ENCODE data around the gene STXBP4. TPM values are rescaled to one million over a fixed set of nuclear protein-coding genes. Genes with fewer than 3 reads are reported as not detected.

STXBP4 gene
- total RNA-seq, 2 experiments from 2014 or later = 7.6 to 7.9 TPM

DNA sequence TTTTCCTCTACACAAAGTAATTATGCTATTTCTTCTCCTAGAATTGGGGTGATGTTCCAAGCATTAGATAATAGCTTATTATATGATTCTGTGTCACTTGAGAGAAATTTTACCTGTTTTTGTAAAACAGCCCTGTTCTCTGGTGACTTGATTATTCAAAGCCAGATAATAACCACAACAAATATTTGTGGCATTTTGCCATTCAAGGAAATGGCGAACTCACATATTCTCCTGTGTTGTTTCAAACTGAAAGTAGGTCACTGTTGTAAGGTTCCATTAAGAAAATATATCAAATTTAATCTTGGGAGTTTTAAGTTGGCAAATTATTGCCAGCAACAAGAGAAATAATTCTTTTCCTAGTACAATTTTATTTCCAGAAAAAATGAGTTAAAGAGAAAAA lies 124.8 kb downstream of the STXBP4 start:
- H3K36me3 Mint-ChIP-seq (ENCODE audit: low read depth) = no peaks in the 10 kb centered on the region
- ChIA-PET CTCF (interaction anchor here (0.9 to 1.0 kb wide), 2 partner anchors 39 to 264 kb away, joined by 3 read pairs; no protein-coding TSS in a partner anchor), POLR2A (no interaction called here)
- no peak overlapping the region for H3K4me3 Mint-ChIP-seq
- no peaks in the 10 kb centered on the region for H3K27me3 Mint-ChIP-seq (ENCODE audit: low read depth)
- H3K27ac Mint-ChIP-seq = no peak overlapping the region
- DNase-seq = no peak
- no peaks in the 10 kb centered on the region for H3K9me3 Mint-ChIP-seq (ENCODE audit: insufficient read depth)
- peaks cover 22% of the 10 kb centered on the region for H3K4me1 Mint-ChIP-seq (ENCODE audit: low read depth)
- ATAC-seq = no peak

DNA sequence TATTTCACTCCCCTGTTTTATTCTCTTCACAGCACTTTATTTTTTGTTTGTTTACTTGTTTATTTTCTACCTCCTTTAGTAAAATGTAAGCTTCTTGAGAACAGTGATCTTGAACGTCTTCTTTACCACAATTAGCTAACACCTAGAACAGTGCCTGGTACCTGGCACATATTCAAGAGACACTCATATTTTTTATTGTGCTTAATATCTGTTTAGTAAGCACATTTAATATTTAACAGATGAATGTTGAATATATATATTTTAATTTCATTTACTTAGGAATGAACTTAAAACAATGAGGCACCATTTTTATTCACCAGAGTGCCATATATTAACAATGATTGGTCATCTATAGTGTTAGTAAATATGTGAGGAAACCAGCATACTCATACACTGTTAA lies 130.2 kb downstream of the STXBP4 start:
- no peak for ATAC-seq
- H3K4me1 Mint-ChIP-seq (ENCODE audit: low read depth) = no peaks in the 10 kb centered on the region
- no peaks in the 10 kb centered on the region for H3K9me3 Mint-ChIP-seq (ENCODE audit: insufficient read depth)
- no peaks in the 10 kb centered on the region for H3K27me3 Mint-ChIP-seq (ENCODE audit: low read depth)
- ChIA-PET CTCF (no interaction called here), POLR2A (no interaction called here)
- no peaks in the 10 kb centered on the region for H3K36me3 Mint-ChIP-seq (ENCODE audit: low read depth)
- no peak overlapping the region for H3K4me3 Mint-ChIP-seq
- no peak overlapping the region for H3K27ac Mint-ChIP-seq
- no peak for DNase-seq

DNA sequence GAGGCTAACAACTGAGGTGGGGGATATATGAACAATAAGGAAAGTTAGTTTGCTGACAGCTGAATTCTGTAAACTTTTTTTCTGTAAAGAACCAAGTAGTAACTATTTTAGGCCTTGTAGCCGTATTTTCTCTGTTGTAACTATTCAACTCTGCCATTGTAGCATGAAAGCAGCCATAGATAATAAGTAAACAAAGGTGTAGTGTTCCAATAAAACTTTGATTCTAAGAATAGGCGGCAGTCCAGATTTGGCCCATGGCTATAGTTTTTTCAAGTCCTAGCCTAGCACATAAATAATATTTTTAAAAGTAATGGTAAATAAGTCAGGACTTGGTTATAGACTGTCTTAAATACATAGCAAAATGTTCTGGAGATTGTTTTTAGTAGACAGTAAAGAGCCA lies 142.0 kb downstream of the STXBP4 start:
- no peak for DNase-seq
- Mint-ChIP-seq H3K4me3 (no peak overlapping the region), H3K27ac (no peak overlapping the region), H3K27me3 (ENCODE audit: low read depth) (no peaks in the 10 kb centered on the region), H3K4me1 (ENCODE audit: low read depth) (no peaks in the 10 kb centered on the region), H3K9me3 (ENCODE audit: insufficient read depth) (peaks cover 3% of the 10 kb centered on the region), H3K36me3 (ENCODE audit: low read depth) (no peaks in the 10 kb centered on the region)
- ChIA-PET POLR2A (no interaction called here), CTCF (no interaction called here)
- no peak for ATAC-seq

DNA sequence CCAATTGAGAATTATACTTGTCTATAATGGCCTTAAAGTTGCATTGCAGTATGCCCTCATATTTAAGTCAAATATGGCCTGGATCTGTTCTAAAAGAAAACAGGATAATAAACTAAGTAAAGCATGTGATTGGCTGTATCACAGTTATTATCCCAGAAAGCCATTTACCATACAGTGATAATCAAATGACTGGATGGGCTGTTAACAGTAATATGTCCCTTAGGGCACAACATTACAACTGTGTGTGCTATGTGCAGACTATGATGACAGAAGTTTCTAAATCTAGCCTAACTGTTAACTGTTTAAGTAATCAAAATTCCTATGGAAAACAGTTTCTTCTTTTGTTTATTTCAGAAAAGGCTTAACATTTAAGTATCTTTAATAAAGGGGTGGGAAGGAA lies 145.7 kb downstream of the STXBP4 start:
- ATAC-seq = no peak
- POLR2A ChIA-PET = no interaction called here
- H3K9me3 Mint-ChIP-seq (ENCODE audit: insufficient read depth) = no peaks in the 10 kb centered on the region
- no peaks in the 10 kb centered on the region for H3K4me1 Mint-ChIP-seq (ENCODE audit: low read depth)
- no peak for DNase-seq
- no peak overlapping the region for H3K27ac Mint-ChIP-seq
- H3K27me3 Mint-ChIP-seq (ENCODE audit: low read depth) = no peaks in the 10 kb centered on the region
- CTCF ChIA-PET = no interaction called here
- H3K36me3 Mint-ChIP-seq (ENCODE audit: low read depth) = no peaks in the 10 kb centered on the region
- no peak overlapping the region for H3K4me3 Mint-ChIP-seq

DNA sequence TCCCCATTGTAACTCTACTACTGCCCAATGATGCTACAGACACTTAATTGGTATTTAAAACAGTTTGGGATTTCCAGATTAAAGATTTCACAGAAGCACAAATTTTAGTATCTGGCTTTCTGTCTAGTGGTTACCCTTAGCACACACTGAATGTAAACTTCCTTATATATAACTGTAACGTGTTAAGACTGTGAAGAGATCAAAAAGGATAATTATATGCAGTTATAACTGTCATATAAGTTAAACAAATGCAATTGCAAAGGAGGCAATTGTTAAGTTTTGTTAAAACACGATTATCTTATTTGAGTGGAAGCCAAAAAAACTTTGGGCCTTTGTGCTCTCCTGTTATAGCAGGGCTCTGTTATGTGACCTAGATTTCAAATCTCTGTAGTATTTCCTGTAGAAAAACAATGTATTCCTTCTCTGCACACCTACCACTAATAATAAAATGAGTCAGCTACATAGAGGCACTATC lies 147.9 kb downstream of the STXBP4 start:
- ATAC-seq (no peak), DNase-seq (no peak)
- H3K27me3 Mint-ChIP-seq (ENCODE audit: low read depth) = no peaks in the 10 kb centered on the region
- H3K27ac Mint-ChIP-seq = no peak overlapping the region
- H3K9me3 Mint-ChIP-seq (ENCODE audit: insufficient read depth) = no peaks in the 10 kb centered on the region
- POLR2A ChIA-PET = no interaction called here
- H3K4me1 Mint-ChIP-seq (ENCODE audit: low read depth) = no peaks in the 10 kb centered on the region
- H3K36me3 Mint-ChIP-seq (ENCODE audit: low read depth) = no peaks in the 10 kb centered on the region
- H3K4me3 Mint-ChIP-seq = no peak overlapping the region
- CTCF ChIA-PET = no interaction called here

DNA sequence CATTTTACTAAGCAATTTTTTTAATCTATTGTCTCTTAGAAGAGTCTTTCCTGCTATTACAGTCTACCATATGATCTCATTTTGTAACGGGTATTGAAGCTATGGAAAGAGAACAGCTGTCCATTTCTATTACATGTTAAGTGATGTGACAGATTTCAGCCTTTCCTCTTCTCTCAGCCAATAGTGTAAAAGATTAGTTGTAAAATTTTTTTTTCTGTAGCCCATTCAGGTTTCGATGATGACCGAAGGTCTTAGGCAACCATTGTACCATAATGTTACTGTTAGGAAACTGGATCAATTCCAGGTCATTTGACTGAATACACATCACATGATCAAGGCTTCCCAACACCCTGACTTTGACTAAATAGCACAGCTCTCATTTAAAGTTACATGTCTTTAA lies 148.6 kb downstream of the STXBP4 start:
- ChIA-PET POLR2A (no interaction called here), CTCF (no interaction called here)
- Mint-ChIP-seq H3K4me1 (ENCODE audit: low read depth) (no peaks in the 10 kb centered on the region), H3K36me3 (ENCODE audit: low read depth) (no peaks in the 10 kb centered on the region), H3K27me3 (ENCODE audit: low read depth) (no peaks in the 10 kb centered on the region), H3K27ac (no peak overlapping the region), H3K9me3 (ENCODE audit: insufficient read depth) (no peaks in the 10 kb centered on the region), H3K4me3 (no peak overlapping the region)
- DNase-seq (no peak), ATAC-seq (no peak)

DNA sequence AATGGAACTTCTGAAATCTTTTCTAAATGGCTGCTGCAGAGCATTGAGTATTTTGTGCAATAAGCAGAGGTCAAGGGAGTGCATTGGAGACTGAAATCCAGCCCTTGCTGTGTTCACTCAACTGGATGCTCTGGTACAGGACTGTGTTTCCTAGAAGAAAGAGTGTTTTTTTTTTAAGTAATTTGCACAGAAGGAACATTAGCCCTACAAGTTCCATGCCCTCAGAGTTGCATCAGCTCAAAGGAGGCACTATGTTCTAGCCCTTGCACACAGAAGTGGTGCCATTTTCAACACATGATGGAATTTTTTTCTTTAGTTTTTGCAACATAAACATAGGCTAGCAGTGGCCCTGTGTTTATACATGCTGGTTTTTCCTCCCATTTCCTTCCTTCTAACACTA lies 152.1 kb downstream of the STXBP4 start:
- Mint-ChIP-seq H3K27me3 (ENCODE audit: low read depth) (no peaks in the 10 kb centered on the region), H3K4me3 (no peak overlapping the region), H3K9me3 (ENCODE audit: insufficient read depth) (no peaks in the 10 kb centered on the region), H3K36me3 (ENCODE audit: low read depth) (no peaks in the 10 kb centered on the region), H3K27ac (no peak overlapping the region), H3K4me1 (ENCODE audit: low read depth) (no peaks in the 10 kb centered on the region)
- ATAC-seq (no peak), DNase-seq (no peak)
- CTCF ChIA-PET = interaction anchor here (0.9 kb wide), 1 partner anchor 253 kb away, joined by 3 read pairs; no protein-coding TSS in a partner anchor
- POLR2A ChIA-PET = no interaction called here

DNA sequence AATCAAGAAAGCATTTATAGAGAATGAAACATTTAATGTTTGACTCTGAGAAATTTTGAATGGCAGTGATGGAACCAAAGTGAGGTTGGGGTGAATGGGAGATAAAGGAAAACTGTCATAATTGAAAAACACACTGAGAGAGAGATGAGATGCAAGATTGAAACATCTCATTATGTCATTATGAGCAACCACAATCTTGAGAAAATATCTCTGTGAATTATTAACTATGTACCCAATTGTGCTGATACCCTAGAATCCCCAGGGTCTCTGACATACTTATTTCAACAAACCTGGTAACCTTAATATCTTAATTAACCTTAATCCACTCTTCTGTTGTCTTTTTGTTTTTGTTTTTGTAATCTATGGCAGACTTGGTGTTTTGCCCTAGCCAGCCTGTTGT lies 152.7 kb downstream of the STXBP4 start:
- Mint-ChIP-seq H3K4me3 (no peak overlapping the region), H3K9me3 (ENCODE audit: insufficient read depth) (no peaks in the 10 kb centered on the region), H3K27ac (no peak overlapping the region), H3K4me1 (ENCODE audit: low read depth) (no peaks in the 10 kb centered on the region), H3K27me3 (ENCODE audit: low read depth) (no peaks in the 10 kb centered on the region), H3K36me3 (ENCODE audit: low read depth) (no peaks in the 10 kb centered on the region)
- ATAC-seq (no peak), DNase-seq (no peak)
- ChIA-PET POLR2A (no interaction called here), CTCF (interaction anchor here (0.9 kb wide), 1 partner anchor 252 kb away, joined by 3 read pairs; no protein-coding TSS in a partner anchor)

DNA sequence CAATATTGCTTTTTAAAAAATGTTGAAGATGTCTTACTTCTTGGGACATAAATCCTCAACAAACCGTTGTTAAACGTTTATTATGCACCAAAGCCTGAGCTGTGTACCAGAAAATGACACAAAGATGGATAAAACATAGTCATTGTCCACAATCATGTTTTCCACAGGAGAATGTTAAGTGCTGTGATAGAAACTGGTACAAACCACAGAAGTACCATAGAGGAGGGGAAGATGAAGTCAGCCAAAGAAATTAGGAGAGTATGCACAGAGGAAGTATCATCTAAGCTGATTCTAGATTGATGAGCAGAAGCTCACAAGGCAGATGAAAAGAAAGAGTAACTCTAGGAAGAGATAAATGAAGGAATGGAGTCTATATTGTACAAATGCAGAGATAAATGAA lies 153.5 kb downstream of the STXBP4 start:
- Mint-ChIP-seq H3K9me3 (ENCODE audit: insufficient read depth) (no peaks in the 10 kb centered on the region), H3K4me1 (ENCODE audit: low read depth) (no peaks in the 10 kb centered on the region), H3K36me3 (ENCODE audit: low read depth) (no peaks in the 10 kb centered on the region), H3K4me3 (no peak overlapping the region), H3K27ac (no peak overlapping the region), H3K27me3 (ENCODE audit: low read depth) (no peaks in the 10 kb centered on the region)
- ChIA-PET CTCF (no interaction called here), POLR2A (no interaction called here)
- ATAC-seq (no peak), DNase-seq (no peak)

DNA sequence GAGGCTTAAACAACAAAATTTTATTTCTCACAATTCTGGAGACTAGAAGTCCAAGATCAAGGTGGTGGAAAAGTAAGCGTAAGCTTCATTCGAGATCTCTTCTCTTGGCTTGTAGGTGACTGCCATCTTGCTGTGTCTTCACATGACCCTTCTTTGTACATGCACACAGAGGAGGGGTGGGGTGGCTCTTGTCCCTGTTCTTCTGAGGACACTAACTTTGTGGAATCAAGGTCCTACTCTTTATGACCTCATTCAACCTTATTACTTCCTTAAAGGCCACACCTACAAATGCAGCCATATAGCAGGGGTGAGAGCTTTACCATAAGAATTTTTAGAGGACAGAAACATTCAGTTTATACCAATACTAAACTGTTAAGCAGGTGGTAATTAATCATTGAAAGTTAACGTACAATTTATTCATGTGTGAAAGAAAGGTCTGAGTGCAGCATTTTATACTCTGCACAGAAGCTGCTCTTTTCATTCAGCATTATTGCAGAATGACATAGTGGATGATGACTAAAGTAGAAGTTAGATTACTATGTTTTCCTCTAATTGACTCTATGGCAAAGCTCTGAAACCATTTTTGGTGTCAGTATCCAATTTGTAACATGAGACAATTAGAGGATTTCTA lies 156.3 kb downstream of the STXBP4 start:
- no peaks in the 10 kb centered on the region for H3K36me3 Mint-ChIP-seq (ENCODE audit: low read depth)
- H3K27ac Mint-ChIP-seq = no peak overlapping the region
- ATAC-seq (no peak), DNase-seq (no peak)
- no peak overlapping the region for H3K4me3 Mint-ChIP-seq
- POLR2A ChIA-PET = no interaction called here
- H3K27me3 Mint-ChIP-seq (ENCODE audit: low read depth) = no peaks in the 10 kb centered on the region
- CTCF ChIA-PET = no interaction called here
- no peaks in the 10 kb centered on the region for H3K9me3 Mint-ChIP-seq (ENCODE audit: insufficient read depth)
- H3K4me1 Mint-ChIP-seq (ENCODE audit: low read depth) = no peaks in the 10 kb centered on the region

DNA sequence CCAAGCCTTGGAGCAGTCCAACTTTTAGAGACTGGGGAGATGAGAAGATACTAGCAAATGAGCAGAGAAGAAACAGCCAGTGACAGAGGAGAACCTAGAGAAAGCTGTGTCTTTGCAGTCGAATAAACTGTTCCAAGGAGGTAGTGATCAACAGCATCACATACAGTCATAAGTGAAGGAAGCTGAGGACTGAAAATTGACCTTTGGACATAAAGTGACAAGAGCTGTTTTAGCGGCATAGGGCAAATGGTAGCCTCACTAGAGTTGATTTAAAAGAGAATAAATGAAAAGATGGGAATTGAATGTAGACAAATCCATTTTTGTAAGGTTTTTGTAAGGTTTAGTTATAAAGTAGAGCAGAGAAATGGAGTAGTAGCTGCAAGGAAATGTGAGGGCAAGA lies 165.0 kb downstream of the STXBP4 start:
- Mint-ChIP-seq H3K4me3 (no peak overlapping the region), H3K9me3 (ENCODE audit: insufficient read depth) (no peaks in the 10 kb centered on the region), H3K36me3 (ENCODE audit: low read depth) (no peaks in the 10 kb centered on the region), H3K27me3 (ENCODE audit: low read depth) (no peaks in the 10 kb centered on the region), H3K27ac (no peak overlapping the region), H3K4me1 (ENCODE audit: low read depth) (no peaks in the 10 kb centered on the region)
- POLR2A ChIA-PET = no interaction called here
- CTCF ChIA-PET = interaction anchor here (2.0 kb wide), 1 partner anchor 163 kb away, joined by 5 read pairs; no protein-coding TSS in a partner anchor
- DNase-seq (no peak), ATAC-seq (no peak)

DNA sequence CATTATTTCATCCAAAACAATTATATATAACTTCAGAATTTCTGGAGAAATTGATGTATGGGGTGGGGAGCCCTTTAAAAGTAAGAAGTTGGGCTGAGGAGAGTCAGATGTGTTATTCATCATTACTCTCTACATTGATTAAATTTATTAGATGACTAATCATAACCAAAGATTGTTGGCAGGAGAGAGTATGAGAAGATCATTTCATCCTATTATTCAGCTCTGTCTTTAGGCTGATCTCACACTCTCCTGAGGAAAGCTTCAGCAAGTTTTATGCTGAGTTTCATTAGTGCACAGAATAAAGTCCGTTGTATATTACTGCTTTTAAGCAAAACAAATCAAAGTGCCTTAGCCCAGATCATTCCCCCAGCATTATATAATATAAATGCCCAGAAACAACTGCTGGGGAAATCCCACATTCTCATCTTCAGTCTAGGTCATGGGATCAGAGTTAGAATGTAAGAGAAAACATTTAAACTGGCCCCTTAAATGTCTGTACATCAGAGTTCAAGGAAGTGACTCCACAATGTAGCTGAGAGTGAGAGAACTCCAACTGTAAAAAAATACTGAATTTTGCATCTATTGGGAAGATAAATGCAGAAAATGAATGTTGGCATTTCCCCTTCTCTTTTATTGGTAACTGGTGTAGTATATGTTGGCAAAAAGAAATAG lies 166.1 kb downstream of the STXBP4 start:
- Mint-ChIP-seq H3K27me3 (ENCODE audit: low read depth) (no peaks in the 10 kb centered on the region), H3K4me1 (ENCODE audit: low read depth) (no peaks in the 10 kb centered on the region), H3K27ac (no peak overlapping the region), H3K9me3 (ENCODE audit: insufficient read depth) (no peaks in the 10 kb centered on the region), H3K4me3 (no peak overlapping the region), H3K36me3 (ENCODE audit: low read depth) (no peaks in the 10 kb centered on the region)
- CTCF ChIA-PET = interaction anchor here (1.1 to 2.0 kb wide), 2 partner anchors 141 to 162 kb away, joined by 3 to 5 read pairs; no protein-coding TSS in a partner anchor
- ATAC-seq (no peak), DNase-seq (no peak)
- POLR2A ChIA-PET = no interaction called here

DNA sequence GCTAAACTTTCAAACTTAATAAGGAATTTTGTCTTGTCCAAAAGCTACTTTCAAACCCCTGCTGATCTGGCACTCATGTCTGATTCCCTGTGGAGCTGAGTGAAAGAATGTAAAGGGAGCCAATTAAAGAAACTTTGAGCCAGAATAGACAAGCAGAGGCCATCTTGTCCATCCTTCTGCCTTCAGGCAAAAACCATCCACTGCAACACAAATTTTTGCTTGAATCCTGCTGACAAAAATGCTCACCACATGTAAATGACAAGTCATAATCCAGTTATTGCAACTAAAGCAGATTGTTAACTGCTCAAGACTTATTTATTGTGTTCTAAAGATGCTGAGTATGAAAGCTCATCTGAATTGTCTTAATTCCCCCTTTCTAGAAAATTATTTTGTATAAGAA lies 172.2 kb downstream of the STXBP4 start:
- ATAC-seq = no peak
- H3K9me3 Mint-ChIP-seq (ENCODE audit: insufficient read depth) = no peaks in the 10 kb centered on the region
- H3K4me1 Mint-ChIP-seq (ENCODE audit: low read depth) = no peaks in the 10 kb centered on the region
- DNase-seq = no peak
- ChIA-PET CTCF (no interaction called here), POLR2A (no interaction called here)
- no peaks in the 10 kb centered on the region for H3K36me3 Mint-ChIP-seq (ENCODE audit: low read depth)
- H3K27ac Mint-ChIP-seq = no peak overlapping the region
- H3K27me3 Mint-ChIP-seq (ENCODE audit: low read depth) = no peaks in the 10 kb centered on the region
- H3K4me3 Mint-ChIP-seq = no peak overlapping the region

Data from activated CD8-positive, alpha-beta T cell treated with anti-CD3 and anti-CD28 coated beads, Interleukin-2, amount 10 ng/mL, durations not matched to agents 7 days and 5 days (primary cell).